Stimulated activated effector memory CD8-positive, alpha-beta T cell treated with anti-CD3 and anti-CD28 coated beads, Interleukin-12 subunit alpha, Interleukin-12 subunit beta, amount 100 ng/mL, for 72 hours (primary cell): ENCODE measurements around the gene FAM131B.

Source experiments
- ATAC-seq: fragments of 150-1000 bp; cut with Tn5 transposase; 2 replicates; pipeline ENCODE4 v1.10.0; 2021
- DNase-seq, 2 donors: peaks; one replicate each; pipeline ENCODE4 v3.0.0; 2021 to 2022; ENCODE audit warnings: low spot score in 2 of 2
- H3K27ac Mint-ChIP-seq: one replicate; pipeline ENCODE4 v1.8.0; 2022; ENCODE audit warnings: mild to moderate bottlenecking, mixed read lengths
- H3K36me3 Mint-ChIP-seq: one replicate; pipeline ENCODE4 v1.8.0; 2022; ENCODE audit warnings: mild to moderate bottlenecking, mixed read lengths
- H3K4me1 Mint-ChIP-seq: one replicate; pipeline ENCODE4 v1.8.0; 2022; ENCODE audit warnings: mixed read lengths
- H3K4me3 Mint-ChIP-seq: one replicate; pipeline ENCODE4 v1.8.0; 2022; ENCODE audit warnings: mild to moderate bottlenecking, mixed read lengths
- H3K9me3 Mint-ChIP-seq: one replicate; pipeline ENCODE4 v1.8.0; 2022; ENCODE audit warnings: mixed read lengths

The FAM131B gene

GRCh38 chr7:143389316-143390103, 27.0 kb upstream of the FAM131B start:
- Mint-ChIP-seq H3K27ac (peak overlapping the region; percentile 77), H3K4me3 (no peak overlapping the region), H3K36me3 (peaks cover 39% of the 10 kb centered on the region), H3K9me3 (no peaks in the 10 kb centered on the region), H3K4me1 (peaks cover 25% of the 10 kb centered on the region)
- DNase-seq (no peak), ATAC-seq (no peak)

DNA sequence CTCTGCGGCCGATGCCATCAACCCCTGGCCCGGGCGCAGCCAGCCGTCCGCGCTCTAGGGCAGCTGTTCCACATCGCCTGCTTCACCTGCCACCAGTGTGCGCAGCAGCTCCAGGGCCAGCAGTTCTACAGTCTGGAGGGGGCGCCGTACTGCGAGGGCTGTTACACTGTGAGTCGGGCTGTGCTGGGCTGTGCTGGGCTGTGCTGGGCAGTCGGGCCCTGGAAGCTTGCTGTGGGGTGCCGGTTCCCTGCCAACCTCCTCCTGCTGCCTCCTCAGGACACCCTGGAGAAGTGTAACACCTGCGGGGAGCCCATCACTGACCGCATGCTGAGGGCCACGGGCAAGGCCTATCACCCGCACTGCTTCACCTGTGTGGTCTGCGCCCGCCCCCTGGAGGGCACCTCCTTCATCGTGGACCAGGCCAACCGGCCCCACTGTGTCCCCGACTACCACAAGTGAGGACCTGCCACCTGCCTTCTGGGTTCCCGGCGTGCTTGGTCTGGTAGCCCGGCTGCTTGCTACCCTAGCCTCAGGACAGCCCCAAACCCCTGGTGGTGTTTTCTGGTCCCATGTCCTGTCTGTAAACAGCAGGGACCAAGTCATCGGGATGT, 26.1 kb upstream of the FAM131B start:
- peak overlapping the region; percentile 77 for H3K27ac Mint-ChIP-seq
- no peaks in the 10 kb centered on the region for H3K9me3 Mint-ChIP-seq
- no peak overlapping the region for H3K4me3 Mint-ChIP-seq
- peaks cover 33% of the 10 kb centered on the region for H3K36me3 Mint-ChIP-seq
- peaks cover 21% of the 10 kb centered on the region for H3K4me1 Mint-ChIP-seq
- DNase-seq (no peak), ATAC-seq (no peak)

GRCh38 chr7:143388051-143388450, 25.5 kb upstream of the FAM131B start:
- H3K4me1 Mint-ChIP-seq, result peaks cover 21% of the 10 kb centered on the region
- no peak for ATAC-seq
- H3K36me3 Mint-ChIP-seq, result peaks cover 36% of the 10 kb centered on the region
- no peak overlapping the region for H3K27ac Mint-ChIP-seq
- no peak overlapping the region for H3K4me3 Mint-ChIP-seq
- no peaks in the 10 kb centered on the region for H3K9me3 Mint-ChIP-seq
- no peak for DNase-seq

GRCh38 chr7:143387156-143387975, 24.9 kb upstream of the FAM131B start:
- Mint-ChIP-seq H3K36me3 (peaks cover 41% of the 10 kb centered on the region), H3K4me1 (peaks cover 23% of the 10 kb centered on the region), H3K9me3 (no peaks in the 10 kb centered on the region), H3K4me3 (no peak overlapping the region), H3K27ac (no peak overlapping the region)
- ATAC-seq, result no peak
- no peak for DNase-seq

DNA sequence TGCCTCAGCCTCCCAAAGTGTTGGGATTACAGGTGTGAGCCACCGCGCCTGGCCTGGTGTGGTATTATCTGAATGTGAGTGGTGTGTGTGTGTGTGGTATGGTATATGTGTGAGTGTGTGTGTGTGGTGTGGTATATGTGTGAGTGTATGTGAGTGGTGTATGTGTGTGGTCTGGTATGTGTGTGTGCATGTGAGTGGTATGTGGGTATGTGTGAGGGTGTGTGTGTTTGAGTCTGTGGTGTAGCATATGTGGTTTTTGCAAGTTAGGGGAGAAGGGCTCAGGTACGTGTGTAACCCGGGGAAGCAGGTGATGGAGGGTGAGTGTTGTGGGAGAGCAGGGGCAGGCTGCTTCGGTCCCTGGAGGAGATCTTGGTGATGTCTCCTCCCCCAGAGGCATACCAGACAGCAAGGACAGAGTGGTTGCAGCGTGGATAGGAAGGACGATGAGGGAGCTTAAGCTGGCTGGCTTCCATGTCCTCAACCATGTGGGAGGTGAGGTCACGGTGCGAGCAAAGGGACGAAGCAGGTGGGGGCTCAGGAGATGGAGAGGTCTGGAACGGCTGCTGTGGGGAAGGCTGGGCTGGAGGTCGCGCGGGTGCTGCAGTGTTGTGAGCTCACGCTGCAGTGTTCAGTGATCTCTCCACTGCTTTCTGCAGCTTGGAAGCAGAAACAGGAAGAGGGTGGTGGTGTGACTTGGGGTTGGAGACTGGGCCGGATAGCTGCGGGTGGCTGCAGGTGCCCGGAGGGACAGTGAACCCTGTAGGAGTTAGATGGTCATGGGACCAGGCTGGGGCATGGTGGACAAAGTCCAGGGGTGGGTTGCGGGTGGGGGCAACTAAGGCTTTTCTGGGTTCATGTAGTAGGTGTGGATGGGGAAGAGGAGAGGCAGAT, 23.6 kb upstream of the FAM131B start:
- no peak overlapping the region for H3K27ac Mint-ChIP-seq
- H3K4me1 Mint-ChIP-seq, result peaks cover 27% of the 10 kb centered on the region
- DNase-seq, result no peak
- peak; percentile 46 for ATAC-seq
- no peaks in the 10 kb centered on the region for H3K9me3 Mint-ChIP-seq
- no peak overlapping the region for H3K4me3 Mint-ChIP-seq
- peaks cover 36% of the 10 kb centered on the region for H3K36me3 Mint-ChIP-seq

DNA sequence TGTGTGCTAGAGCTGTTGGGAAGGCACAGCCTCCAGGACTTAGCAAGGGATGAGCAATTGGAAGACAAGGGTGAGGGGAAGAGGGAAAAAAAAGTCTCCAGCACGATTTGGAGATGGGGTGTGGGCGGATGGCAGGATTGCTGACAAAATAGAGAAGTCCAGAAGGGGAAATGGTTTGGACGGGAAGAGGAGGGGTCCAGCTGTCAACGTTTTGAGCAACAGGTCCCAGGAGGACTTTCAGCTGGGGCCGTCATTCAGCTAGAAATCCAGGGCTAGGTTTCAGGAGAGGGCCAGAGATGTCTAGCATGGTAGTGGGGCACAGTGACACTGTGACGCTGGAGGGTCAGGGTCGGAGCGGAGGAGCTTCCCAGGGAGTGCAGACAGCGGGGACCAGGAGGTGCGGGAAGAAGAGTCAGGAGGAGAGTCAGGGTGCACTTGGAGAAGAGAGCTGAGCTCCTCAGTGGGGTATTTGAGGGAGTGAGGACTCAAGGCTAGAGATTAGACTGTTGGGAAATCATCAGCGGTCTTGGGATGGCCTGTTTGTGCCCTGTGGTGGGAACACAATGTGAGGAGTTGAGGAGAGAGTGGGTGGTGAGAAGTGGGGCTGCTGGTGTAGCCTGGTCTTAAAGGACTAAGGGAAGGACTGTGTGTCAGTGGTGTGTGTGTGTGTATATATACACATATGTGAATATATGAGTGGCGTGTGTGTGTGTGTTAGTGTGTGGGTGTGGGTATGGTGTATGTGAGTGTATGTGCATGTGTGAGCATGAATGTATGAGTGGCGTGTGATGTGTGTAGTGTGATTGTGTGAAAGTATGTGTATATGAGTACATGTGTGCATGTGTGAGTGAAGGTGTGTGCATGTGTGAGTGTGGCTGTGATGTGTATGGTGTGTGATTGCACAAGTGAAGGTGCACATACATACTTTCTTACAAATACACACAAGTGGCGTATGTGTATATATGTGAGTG, 22.4 kb upstream of the FAM131B start:
- H3K36me3 Mint-ChIP-seq, result peaks cover 29% of the 10 kb centered on the region
- H3K4me1 Mint-ChIP-seq, result peaks cover 23% of the 10 kb centered on the region
- DNase-seq (no peak), ATAC-seq (no peak)
- no peak overlapping the region for H3K27ac Mint-ChIP-seq
- H3K4me3 Mint-ChIP-seq, result no peak overlapping the region
- H3K9me3 Mint-ChIP-seq, result no peaks in the 10 kb centered on the region

GRCh38 chr7:143384148-143384547, 21.6 kb upstream of the FAM131B start:
- DNase-seq (no peak), ATAC-seq (no peak)
- peaks cover 24% of the 10 kb centered on the region for H3K4me1 Mint-ChIP-seq
- H3K4me3 Mint-ChIP-seq, result no peak overlapping the region
- no peaks in the 10 kb centered on the region for H3K9me3 Mint-ChIP-seq
- H3K27ac Mint-ChIP-seq, result no peak overlapping the region
- H3K36me3 Mint-ChIP-seq, result peaks cover 26% of the 10 kb centered on the region

DNA sequence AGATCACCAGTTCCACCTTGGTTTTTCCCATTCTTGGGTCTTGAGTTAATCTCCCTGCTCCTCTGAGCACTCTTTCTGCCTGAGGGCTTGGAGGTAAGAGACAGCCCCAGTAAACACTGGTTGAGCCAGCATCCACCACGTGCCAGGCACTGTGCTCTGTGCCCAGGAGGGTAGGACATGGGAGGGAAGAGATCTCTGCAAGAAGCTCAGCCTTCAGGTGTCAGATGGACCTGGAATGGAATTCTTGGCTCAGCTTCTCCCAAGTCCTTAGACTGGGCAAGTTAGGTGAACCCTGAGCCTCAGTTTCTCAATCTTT, 21.1 kb upstream of the FAM131B start:
- Mint-ChIP-seq H3K9me3 (no peaks in the 10 kb centered on the region), H3K4me3 (no peak overlapping the region), H3K36me3 (peaks cover 20% of the 10 kb centered on the region), H3K27ac (no peak overlapping the region), H3K4me1 (peaks cover 27% of the 10 kb centered on the region)
- ATAC-seq (no peak), DNase-seq (no peak)

- Mint-ChIP-seq H3K4me1 (peaks cover 32% of the 10 kb centered on the region), H3K36me3 (peaks cover 18% of the 10 kb centered on the region), H3K27ac (peak overlapping the region; percentile 61), H3K9me3 (no peaks in the 10 kb centered on the region), H3K4me3 (no peak overlapping the region)
- no peak for DNase-seq
- no peak for ATAC-seq
Measured at GRCh38 chr7:143382791-143383641, 20.5 kb upstream of the FAM131B start.

- Mint-ChIP-seq H3K4me3 (no peak overlapping the region), H3K4me1 (peaks cover 35% of the 10 kb centered on the region), H3K27ac (peak overlapping the region; percentile 61), H3K36me3 (peaks cover 18% of the 10 kb centered on the region), H3K9me3 (no peaks in the 10 kb centered on the region)
- DNase-seq (no peak), ATAC-seq (no peak)
Measured at GRCh38 chr7:143382126-143382790, 19.7 kb upstream of the FAM131B start.

DNA sequence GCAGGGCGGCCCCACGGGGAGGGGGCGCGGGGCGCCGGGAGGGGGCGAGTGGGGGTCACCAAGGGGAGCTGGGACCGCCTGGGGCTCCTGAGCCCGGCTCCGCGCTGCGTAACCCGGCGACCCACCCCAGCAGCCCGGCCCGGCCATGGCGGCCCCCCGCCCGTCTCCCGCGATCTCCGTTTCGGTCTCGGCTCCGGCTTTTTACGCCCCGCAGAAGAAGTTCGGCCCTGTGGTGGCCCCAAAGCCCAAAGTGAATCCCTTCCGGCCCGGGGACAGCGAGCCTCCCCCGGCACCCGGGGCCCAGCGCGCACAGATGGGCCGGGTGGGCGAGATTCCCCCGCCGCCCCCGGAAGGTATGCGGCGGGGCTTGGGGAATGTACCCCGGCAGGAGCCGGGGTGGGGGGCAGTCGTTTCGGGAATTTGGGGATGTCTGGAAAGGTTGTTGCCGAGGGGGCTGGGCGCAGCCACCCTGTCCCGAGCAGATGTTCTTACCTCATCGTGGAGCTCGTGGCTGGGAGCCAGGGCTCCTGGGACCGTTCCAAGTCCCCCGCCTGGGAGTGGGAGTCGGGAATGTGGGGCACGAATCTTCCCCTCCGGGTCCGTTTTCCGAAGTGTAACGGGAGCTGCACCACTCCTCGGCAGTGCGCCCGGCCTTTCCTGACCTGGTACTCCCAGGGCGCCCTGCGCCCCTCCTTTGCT, 19.1 kb upstream of the FAM131B start:
- Mint-ChIP-seq H3K4me3 (no peak overlapping the region), H3K4me1 (peaks cover 42% of the 10 kb centered on the region), H3K36me3 (peaks cover 18% of the 10 kb centered on the region), H3K27ac (peak overlapping the region; percentile 96), H3K9me3 (no peaks in the 10 kb centered on the region)
- no peak for DNase-seq
- peak; percentile 11 for ATAC-seq

DNA sequence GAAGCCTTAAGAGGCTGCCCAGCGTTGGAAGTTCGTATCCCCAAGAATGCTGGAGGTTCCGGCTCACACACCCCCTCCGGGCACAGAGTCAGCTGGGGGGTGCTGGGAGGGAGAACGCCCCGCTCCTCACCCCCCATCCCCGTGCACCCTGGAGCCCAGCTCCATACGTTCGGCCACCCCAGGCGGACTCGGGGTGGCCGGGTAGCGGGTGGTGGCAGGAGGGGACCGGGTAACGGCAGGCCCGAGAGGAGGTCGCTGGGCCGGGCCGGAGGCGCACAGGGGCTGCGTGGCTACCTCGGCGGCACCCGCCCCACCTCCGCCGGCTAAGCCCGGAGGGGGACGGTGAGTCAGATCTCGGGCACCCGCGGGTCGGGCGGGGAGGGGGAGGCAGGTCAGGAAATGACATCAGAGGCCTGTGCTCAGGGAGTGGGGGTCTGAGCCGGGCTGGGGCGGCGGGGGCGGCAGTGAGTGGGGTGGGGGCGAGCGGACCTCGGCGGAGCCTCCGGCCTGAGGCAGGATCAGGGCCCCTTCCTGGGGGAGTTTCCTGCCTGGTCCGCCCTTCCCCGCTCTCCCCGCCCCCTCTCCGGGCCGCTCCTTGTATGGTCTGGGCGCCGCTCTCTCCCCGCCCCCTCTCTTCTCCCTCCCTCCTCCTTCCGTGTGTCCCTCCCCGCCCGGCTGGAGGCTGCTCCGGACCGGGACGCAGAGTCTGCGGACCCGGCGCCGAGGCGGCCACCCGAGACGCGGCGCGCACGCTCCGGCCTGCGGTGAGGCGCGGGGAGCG, 18.3 kb upstream of the FAM131B start, which contains the start of gene ZYX:
TSS of gene ZYX (plus strand) at position 700 of the 781 bp plus-strand sequence. CDS start 227 bp downstream, outside the sequence.
- ATAC-seq (peak; percentile 88), DNase-seq (peak; percentile 79 to 96)
- Mint-ChIP-seq H3K9me3 (no peaks in the 10 kb centered on the region), H3K27ac (peak within 1 kb of the TSS; percentile 96), H3K4me1 (peaks cover 49% of the 10 kb centered on the region), H3K4me3 (no peak within 1 kb of the TSS), H3K36me3 (peaks cover 18% of the 10 kb centered on the region)
